Activated CD4-positive, alpha-beta T cell treated with anti-CD3 and anti-CD28 coated beads, Interleukin-2, amount 50 U/mL, for 4 hours (primary cell): ENCODE results near the gene EPS8L1.
A peak's percentile ranks its signal among the peaks of the same experiment; 100 is the strongest.
"Not testable (repeated sequence)": the region's sequence is repeated elsewhere in the genome, so short reads cannot be mapped to it uniquely, and the experiment has no call there.

Experiments
- DNase-seq, 2 experiments: peaks; one replicate each; pipeline ENCODE4 v3.0.0-alpha.2; 2020

The EPS8L1 gene

DNA sequence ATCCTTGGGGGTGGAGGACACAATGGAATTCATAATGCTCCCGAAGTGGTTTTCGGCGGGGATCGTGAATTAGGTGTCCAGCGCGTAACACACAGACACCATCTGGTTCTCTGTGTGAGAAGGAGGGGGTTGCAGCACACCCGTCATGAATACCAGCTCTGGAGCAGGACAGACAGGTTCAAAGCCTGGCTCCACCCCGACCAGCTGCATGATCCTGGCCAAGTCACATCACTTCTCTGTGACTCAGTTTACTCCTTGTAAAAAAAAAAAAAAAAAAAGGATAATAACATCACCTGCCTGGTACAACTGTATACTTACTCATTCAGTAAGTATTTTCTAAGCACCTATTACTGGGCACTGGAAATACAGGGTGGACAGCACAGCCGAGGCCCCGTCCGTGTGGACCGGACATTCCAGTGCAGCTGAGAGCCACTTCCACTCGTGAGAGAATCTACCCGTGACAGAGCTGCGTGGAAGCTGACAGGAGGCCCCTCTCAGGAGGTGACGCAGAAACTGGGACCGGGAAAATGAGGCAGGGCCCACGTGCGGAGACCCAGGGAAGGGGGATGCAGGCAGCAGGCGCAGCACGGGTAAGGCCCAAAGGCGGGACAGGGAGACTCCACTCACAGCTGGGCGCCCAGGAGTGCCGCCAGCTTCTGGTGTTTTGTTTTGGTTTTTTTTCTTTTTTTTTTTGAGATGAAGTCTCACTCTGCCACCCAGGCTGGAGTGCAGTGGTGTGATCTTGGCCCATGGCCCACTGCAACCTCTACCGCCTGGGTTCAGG, 24.7 kb upstream of the EPS8L1 start:
- no peak for DNase-seq

- DNase-seq, result no peak
Measured at GRCh38 chr19:55053735-55054134, 21.9 kb upstream of the EPS8L1 start.

DNA sequence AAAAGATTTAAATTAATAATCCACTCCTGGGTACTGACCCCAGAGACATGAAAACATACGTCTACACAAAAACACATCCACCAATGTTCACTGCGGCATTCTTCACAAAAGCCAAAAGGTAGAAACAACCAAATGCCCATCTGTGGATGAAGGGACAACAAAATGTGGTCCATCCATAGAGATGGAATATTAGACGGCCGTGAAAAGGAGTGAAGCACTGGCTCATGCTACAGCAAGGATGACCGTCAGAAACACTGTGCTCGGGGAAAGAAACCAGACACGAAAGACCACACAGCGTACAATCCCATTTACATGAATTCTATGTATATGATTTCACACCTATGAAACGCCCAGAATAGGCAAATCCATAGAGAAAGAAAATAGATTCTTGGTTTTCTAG, 18.8 kb upstream of the EPS8L1 start:
- no peak for DNase-seq

GRCh38 chr19:55058781-55059610, 16.7 kb upstream of the EPS8L1 start:
- no peak for DNase-seq

DNA sequence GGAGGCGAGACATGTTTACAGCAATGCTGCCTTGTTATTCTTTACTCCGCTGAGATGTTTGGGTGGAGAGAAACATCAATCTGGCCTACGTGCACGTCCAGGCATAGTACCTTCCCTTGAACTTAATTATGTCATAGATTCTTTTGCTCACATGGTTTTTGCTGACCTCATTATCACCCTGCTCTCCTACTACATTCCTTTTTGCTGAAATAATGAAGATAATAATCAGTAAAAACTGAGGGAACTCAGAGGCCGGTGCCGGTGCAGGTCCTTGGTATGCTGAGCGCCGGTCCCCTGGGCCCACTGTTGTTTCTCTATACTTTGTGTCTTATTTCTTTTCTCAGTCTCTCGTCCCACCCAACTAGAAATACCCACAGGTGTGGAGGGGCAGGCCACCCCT, 15.4 kb upstream of the EPS8L1 start:
- not testable (repeated sequence) for DNase-seq

- peak; percentile 97 to 98 for DNase-seq
Measured at GRCh38 chr19:55062735-55063491, 12.8 kb upstream of the EPS8L1 start, which contains the start of gene RDH13. TSS of gene RDH13 (minus strand) at chr19:55063148. CDS start at chr19:55063032, 116 bp downstream.

DNA sequence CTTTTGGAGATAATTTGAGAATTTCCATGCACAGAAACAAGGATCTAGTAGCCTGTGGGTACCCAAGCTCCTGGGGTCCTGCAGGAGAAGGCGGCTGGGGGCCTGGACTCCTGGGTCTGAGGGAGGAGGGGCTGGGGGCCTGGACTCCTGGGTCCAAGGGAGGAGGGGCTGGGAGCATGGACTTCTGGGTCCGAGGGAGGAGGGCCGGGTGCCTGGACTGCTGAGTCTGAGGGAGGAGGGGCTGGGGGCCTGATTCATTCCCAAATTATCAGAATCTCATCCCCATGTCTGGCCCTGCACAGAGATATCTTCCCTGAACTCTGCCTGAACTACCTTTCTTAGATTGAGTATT, 12.2 kb upstream of the EPS8L1 start:
- no peak for DNase-seq

DNA sequence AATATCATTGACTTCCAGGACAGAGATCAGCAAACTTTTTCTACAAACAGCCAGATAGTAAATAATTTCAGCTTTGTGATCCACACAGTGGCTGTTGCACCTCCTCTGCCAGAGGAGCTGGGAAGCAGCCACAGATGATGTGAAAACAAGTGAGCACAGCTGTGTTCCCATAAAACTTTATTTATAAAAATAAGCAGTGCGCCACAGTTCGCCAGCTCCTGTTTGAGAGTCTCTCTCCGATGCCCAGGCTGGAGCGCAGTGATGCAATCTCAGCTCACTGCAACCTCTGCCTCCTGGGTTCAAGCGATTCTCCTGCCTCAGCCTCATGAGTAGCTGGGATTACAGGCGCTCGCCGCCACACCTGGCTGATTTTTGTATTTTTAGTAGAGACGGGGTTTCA, 10.2 kb upstream of the EPS8L1 start:
- DNase-seq, result not testable (repeated sequence)

GRCh38 chr19:55066107-55066709, 9.5 kb upstream of the EPS8L1 start:
- DNase-seq, result no peak

DNA sequence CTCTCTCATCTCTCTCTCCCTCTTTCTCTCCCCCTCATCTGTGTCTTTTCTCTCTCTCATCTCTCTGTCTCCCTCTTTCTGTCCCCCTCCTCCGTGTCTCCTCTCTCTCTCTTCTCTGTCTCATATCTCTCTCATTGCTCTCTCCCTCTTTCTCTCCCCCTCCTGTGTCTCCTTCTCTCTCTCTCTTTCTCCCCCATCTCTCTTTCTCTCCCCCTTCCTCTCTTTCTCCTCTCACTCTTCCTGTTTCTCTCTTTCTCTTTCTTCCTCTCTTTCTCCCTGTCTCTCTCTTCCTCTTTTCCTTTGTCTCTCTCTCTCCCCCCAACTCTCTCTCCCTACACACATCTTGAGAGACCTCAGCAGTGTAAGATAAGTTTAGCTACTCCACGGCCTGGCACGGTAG, 7.8 kb upstream of the EPS8L1 start:
- no peak for DNase-seq

DNA sequence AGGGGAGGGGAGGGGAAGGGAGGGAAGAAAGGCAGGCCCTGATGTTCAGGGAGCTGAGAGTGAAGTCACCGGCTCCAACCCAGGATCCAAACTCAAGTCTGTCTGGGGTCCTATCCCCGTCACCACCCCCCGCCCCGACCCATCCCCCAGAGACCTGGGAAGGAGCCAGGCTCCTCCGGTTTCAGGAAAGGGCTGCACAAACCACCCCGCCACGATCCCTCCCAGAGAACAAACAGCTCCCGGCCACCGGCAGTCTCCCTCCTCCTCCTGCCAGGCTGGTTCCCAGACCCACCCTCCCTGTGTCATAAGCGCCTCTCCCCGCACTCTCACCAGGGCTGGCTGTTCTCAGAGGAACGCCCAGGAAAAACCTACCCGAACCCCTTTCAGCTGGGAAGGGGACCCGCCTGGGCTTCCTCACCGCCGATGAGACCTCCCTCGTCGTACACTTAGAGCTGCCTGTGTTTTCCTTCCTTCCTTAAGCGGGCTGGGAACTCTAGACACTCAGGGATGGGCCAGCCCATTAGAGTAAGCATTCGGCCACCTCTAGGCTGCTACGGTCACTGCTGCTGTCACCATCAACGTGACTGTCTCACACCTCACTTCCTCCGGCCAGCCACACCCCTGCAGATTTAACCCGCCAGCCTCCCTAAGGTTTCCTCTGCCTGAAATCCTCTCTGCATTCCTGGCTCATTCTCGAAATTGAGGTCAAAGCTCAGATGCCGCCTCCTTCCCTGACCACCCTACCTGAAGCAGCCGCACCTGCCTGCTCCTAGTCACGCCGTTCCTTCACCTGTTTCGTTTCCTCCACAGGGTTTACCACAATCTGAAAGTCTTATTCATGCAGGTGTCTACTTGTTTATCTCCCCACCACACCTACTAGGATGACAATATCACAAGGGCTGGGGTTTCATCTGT, 6.5 kb upstream of the EPS8L1 start:
- no peak for DNase-seq

GRCh38 chr19:55069865-55070197, 5.8 kb upstream of the EPS8L1 start:
- no peak for DNase-seq

DNA sequence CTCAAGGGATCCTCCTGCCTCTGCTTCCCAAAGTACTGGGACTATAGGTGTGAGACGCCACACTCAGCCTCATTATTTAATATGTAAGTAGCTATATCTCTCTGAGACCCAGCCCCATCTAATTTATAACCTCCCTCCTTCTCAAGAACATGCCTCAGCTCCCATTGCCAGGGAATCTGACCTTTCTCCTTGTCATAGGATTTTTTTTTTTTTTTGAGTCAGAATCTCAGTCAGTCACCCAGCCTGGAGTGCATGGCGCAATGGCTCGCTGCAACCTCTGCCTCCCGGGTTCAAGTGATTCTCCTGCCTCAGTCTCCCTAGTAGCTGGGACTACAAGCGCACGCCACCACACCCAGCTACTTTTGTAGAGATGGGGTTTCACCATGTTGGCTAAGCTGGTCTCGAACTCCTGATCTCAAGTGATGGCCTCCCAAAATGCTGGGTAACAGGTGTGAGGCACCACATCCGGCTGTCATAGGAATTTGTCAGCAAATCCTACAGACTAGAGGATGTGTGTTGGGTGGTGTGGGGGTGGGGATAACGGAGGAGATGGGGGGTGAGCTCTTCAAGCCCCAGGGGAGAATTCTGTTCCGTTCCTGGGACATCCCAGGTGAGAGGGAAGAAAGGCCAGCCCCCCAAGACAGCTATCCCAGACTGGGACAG, 5.1 kb upstream of the EPS8L1 start:
- no peak for DNase-seq

- no peak for DNase-seq
Measured at GRCh38 chr19:55071129-55071502, 4.6 kb upstream of the EPS8L1 start.

- no peak for DNase-seq
Measured at GRCh38 chr19:55071913-55072312, 3.8 kb upstream of the EPS8L1 start.

DNA sequence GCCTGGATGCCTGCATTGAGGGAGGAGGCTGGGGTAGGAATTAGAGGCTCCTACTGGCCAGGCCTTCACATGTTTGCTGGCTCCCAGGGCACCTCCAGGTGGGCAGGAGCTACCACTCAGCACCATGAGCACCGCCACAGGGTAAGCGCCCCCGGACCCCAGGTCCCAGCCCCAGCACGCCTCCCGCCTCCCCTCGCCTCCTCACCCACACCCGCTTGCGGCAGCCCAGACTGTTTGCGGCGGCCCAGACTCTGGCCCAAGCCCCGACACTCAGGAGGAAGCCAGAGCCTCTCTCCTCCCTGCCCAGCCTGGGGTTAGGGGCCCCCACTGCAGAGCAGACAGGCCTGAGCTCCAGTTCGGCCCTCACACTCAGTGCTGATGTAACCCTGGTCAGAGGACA, 652 bp downstream of the EPS8L1 start:
- no peak for DNase-seq

DNA sequence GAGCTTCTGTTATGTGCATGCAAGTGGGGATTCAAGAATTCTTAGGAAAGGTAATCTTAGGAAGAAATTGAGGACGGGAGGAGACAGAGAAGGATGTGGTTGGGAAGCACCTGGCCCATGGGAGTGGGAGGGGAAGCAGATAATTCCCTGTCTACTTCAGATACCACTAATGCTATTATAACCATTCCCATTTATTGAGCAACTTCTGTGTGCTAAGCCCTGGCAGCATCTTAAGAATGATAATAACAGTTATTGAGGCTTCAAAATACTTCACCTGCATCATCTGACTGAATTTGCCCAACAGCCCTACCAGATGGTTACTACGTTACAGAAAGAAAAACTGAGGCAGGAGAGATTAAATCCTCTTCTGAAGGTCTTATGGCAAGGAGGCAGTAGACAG, 1.4 kb downstream of the EPS8L1 start:
- no peak for DNase-seq

DNA sequence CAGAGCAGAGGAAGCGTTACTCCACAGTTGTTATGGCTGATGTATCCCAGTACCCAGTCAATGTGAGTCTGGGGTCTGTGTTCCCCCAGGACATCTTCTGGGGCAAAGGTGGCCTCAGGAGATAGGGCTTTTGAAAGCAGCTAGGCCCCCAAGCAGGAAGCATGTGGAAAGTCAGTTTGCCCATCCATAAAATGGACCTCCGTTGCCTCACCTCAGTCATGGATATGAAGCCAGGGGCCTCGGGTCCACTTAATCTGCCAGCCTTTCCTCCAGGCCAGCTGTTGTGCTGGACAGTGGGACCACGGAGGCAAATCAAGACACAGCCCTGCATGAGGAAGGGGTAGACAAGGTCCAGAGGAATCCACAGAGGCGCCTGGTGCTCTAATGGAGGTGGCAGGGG, 3.3 kb downstream of the EPS8L1 start:
- no peak for DNase-seq

DNA sequence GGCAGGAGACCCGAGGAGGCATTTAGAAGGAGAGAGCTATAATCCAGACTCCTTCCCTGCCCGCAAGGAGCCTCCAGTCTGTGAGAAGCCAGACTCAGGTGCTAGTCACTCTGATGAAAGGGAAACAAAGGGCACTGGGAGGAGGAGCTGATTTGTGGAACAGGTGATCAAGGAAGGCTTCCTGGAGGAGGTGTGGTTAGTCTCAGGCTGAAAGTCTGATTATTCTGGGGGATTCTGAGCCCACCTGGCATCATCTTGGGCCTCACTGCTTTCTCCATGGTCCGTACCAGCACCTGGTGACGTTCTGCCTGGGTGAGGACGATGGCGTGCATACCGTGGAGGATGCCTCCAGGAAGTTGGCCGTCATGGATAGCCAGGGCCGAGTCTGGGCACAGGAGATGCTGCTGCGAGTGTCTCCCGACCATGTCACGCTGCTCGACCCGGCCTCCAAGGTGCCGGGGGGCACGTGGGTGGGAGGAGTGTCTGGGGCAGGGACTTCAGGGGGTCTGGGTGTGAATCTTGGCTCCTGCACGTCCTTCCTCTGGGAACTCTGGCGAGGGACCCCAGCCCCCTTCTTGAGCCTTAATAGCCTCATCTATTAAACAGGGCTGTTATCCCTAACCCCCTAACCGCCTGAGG, 3.9 kb downstream of the EPS8L1 start:
- no peak for DNase-seq

- DNase-seq, result peak; percentile 34 to 37
Measured at GRCh38 chr19:55080121-55080967, 4.7 kb downstream of the EPS8L1 start.
